ENCODE results near the gene PTTG2.

PTTG2 gene

DNA sequence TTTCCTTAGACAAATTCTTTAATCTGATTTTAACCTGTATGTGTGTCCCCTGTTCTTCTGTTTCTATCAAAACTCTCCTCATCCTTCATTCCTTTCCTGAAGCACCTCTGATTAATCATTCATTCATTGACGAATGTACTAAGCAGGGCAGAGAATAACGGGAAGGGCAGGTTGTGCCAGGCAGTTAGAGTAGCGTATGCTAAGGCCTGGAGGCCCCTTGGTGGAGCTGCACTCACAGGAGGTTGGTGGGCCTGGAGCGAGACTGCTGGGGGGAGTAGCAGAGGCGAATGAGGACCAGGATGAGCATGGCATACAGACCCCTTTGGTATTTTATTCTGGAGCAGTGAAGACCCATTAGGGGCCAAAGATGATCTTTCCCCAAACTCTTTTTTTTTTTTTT is 22.5 kb downstream of the PTTG2 start:
- H3K79me2 ChIP-seq (ENCODE audit: insufficient read depth, low read length), result peaks cover 35% of the 10 kb centered on the region
- peaks cover 20% of the 10 kb centered on the region for H3F3A ChIP-seq (ENCODE audit: insufficient read depth)
- no peaks in the 10 kb centered on the region for H3K36me3 ChIP-seq (ENCODE audit: low read length)
- H3K4me3 ChIP-seq (ENCODE audit: insufficient read depth, low read length, poor library complexity, severe bottlenecking), result no peak overlapping the region
- H3K27me3 ChIP-seq (ENCODE audit: low read length), result no peaks in the 10 kb centered on the region
- no peak for TF ChIP-seq CTCF (IDR thresholded peaks at IDR 0.05; ENCODE audit: insufficient read depth, low read length, poor library complexity, severe bottlenecking)
- no peak for TF ChIP-seq EZH2phosphoT487 (conservative IDR thresholded peaks at IDR 0.05; ENCODE audit: low read length)
- no peak overlapping the region for H3K4me2 ChIP-seq (ENCODE audit: low read depth, low read length, poor library complexity, severe bottlenecking)
- H3K9me2 ChIP-seq (replicated peaks; ENCODE audit: insufficient read depth, low read length), result no peaks in the 10 kb centered on the region
- peaks cover 19% of the 10 kb centered on the region for H4K20me1 ChIP-seq (ENCODE audit: low read depth, low read length)
- no peak overlapping the region for H3K9ac ChIP-seq (ENCODE audit: low read length)
- H2AFZ ChIP-seq (ENCODE audit: low read depth, low read length, severe bottlenecking), result no peak overlapping the region
- no peak overlapping the region for H3K27ac ChIP-seq (ENCODE audit: low read depth, low read length)
- no peaks in the 10 kb centered on the region for H3K9me3 ChIP-seq (ENCODE audit: insufficient read depth, low read length)

- H4K20me1 ChIP-seq (ENCODE audit: low read depth, low read length), result peaks cover 19% of the 10 kb centered on the region
- peaks cover 35% of the 10 kb centered on the region for H3K79me2 ChIP-seq (ENCODE audit: insufficient read depth, low read length)
- TF ChIP-seq CTCF (IDR thresholded peaks at IDR 0.05; ENCODE audit: insufficient read depth, low read length, poor library complexity, severe bottlenecking) (no peak), EZH2phosphoT487 (conservative IDR thresholded peaks at IDR 0.05; ENCODE audit: low read length) (no peak)
- no peaks in the 10 kb centered on the region for H3K9me2 ChIP-seq (replicated peaks; ENCODE audit: insufficient read depth, low read length)
- no peak overlapping the region for H3K4me3 ChIP-seq (ENCODE audit: insufficient read depth, low read length, poor library complexity, severe bottlenecking)
- no peak overlapping the region for H3K4me2 ChIP-seq (ENCODE audit: low read depth, low read length, poor library complexity, severe bottlenecking)
- H3K36me3 ChIP-seq (ENCODE audit: low read length), result no peaks in the 10 kb centered on the region
- H3F3A ChIP-seq (ENCODE audit: insufficient read depth), result peaks cover 12% of the 10 kb centered on the region
- H3K9me3 ChIP-seq (ENCODE audit: insufficient read depth, low read length), result no peaks in the 10 kb centered on the region
- H3K9ac ChIP-seq (ENCODE audit: low read length), result no peak overlapping the region
- no peak overlapping the region for H2AFZ ChIP-seq (ENCODE audit: low read depth, low read length, severe bottlenecking)
- no peak overlapping the region for H3K27ac ChIP-seq (ENCODE audit: low read depth, low read length)
- H3K27me3 ChIP-seq (ENCODE audit: low read length), result no peaks in the 10 kb centered on the region
These were observed 23.8 kb downstream of the PTTG2 start for GRCh38 chr4:37983951-37984350.

- peaks cover 35% of the 10 kb centered on the region for H3K79me2 ChIP-seq (ENCODE audit: insufficient read depth, low read length)
- no peaks in the 10 kb centered on the region for H3K9me2 ChIP-seq (replicated peaks; ENCODE audit: insufficient read depth, low read length)
- peaks cover 11% of the 10 kb centered on the region for H4K20me1 ChIP-seq (ENCODE audit: low read depth, low read length)
- no peak for TF ChIP-seq EZH2phosphoT487 (conservative IDR thresholded peaks at IDR 0.05; ENCODE audit: low read length)
- no peaks in the 10 kb centered on the region for H3K36me3 ChIP-seq (ENCODE audit: low read length)
- no peak overlapping the region for H3K27ac ChIP-seq (ENCODE audit: low read depth, low read length)
- H3F3A ChIP-seq (ENCODE audit: insufficient read depth), result peaks cover 4% of the 10 kb centered on the region; the same call in 1 of the 2 replicates
- H3K27me3 ChIP-seq (ENCODE audit: low read length), result no peaks in the 10 kb centered on the region
- no peaks in the 10 kb centered on the region for H3K9me3 ChIP-seq (ENCODE audit: insufficient read depth, low read length)
- no peak overlapping the region for H3K4me3 ChIP-seq (ENCODE audit: insufficient read depth, low read length, poor library complexity, severe bottlenecking)
- H3K4me2 ChIP-seq (ENCODE audit: low read depth, low read length, poor library complexity, severe bottlenecking), result no peak overlapping the region
- no peak overlapping the region for H3K9ac ChIP-seq (ENCODE audit: low read length)
- H2AFZ ChIP-seq (ENCODE audit: low read depth, low read length, severe bottlenecking), result no peak overlapping the region
These were observed 25.6 kb downstream of the PTTG2 start for GRCh38 chr4:37985730-37986275.

GRCh38 chr4:37988670-37989069 is 28.5 kb downstream of the PTTG2 start:
- Histone ChIP-seq H3K4me3 (ENCODE audit: insufficient read depth, low read length, poor library complexity, severe bottlenecking) (no peak overlapping the region), H3K36me3 (ENCODE audit: low read length) (no peaks in the 10 kb centered on the region), H3K79me2 (ENCODE audit: insufficient read depth, low read length) (peaks cover 21% of the 10 kb centered on the region), H4K20me1 (ENCODE audit: low read depth, low read length) (peaks cover 4% of the 10 kb centered on the region; the same call in 1 of the 2 replicates), H3K4me2 (ENCODE audit: low read depth, low read length, poor library complexity, severe bottlenecking) (no peak overlapping the region), H3K9me2 (replicated peaks; ENCODE audit: insufficient read depth, low read length) (no peaks in the 10 kb centered on the region), H3K9ac (ENCODE audit: low read length) (no peak overlapping the region), H3K27ac (ENCODE audit: low read depth, low read length) (peak overlapping the region; percentile 65; the same call in 1 of the 2 replicates), H3K9me3 (ENCODE audit: insufficient read depth, low read length) (no peaks in the 10 kb centered on the region), H3K27me3 (ENCODE audit: low read length) (no peaks in the 10 kb centered on the region), H3F3A (ENCODE audit: insufficient read depth) (peaks cover 4% of the 10 kb centered on the region; the same call in 1 of the 2 replicates), H2AFZ (ENCODE audit: low read depth, low read length, severe bottlenecking) (no peak overlapping the region)
- no peak for TF ChIP-seq EZH2phosphoT487 (conservative IDR thresholded peaks at IDR 0.05; ENCODE audit: low read length)
- no peak for TF ChIP-seq CTCF (IDR thresholded peaks at IDR 0.05; ENCODE audit: insufficient read depth, low read length, poor library complexity, severe bottlenecking)
